DOHH2 (cell line): ENCODE data around the gene DCLK1.

Experiments used
- EZH2phosphoT487 ChIP-seq: fragments of 200-600 bp; sonication (generic); IDR thresholded peaks from 2 replicates; pipeline ENCODE4 v1.6.1; 2017; ENCODE audit warnings: borderline replicate concordance, mild to moderate bottlenecking, antibody characterized with exemption, low read length, moderate library complexity, mixed read lengths
- TF ChIP-seq, protein P1 (sequence below): fragments of 200-600 bp; sonication (generic); IDR thresholded peaks from one replicate; pipeline ENCODE4 v1.5.1; 2014; ENCODE audit warnings: antibody characterized with exemption, mild to moderate bottlenecking, low read depth, low read length; ENCODE audit not compliant: poor library complexity, severe bottlenecking

DNA sequence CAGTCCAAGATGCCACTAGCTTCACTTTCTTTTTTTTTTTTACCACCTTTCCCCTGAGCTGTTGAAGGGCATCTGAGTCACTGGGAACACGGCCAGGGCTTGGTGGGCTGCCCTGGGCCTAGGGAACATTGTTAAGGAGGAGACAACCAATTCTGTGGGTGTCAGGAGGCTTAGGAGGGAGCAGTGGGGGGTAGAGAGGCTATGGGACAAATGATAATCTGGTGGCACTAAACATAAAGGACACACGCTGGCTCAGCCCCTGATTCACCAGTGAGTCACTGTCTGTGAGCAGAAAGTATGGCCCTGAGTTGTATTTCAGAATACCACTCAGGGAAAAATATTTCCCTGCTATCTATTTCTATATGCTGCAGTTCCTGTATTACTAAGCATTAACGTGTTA is 207.8 kb downstream of the DCLK1 start:
- TF ChIP-seq, protein P1, sequence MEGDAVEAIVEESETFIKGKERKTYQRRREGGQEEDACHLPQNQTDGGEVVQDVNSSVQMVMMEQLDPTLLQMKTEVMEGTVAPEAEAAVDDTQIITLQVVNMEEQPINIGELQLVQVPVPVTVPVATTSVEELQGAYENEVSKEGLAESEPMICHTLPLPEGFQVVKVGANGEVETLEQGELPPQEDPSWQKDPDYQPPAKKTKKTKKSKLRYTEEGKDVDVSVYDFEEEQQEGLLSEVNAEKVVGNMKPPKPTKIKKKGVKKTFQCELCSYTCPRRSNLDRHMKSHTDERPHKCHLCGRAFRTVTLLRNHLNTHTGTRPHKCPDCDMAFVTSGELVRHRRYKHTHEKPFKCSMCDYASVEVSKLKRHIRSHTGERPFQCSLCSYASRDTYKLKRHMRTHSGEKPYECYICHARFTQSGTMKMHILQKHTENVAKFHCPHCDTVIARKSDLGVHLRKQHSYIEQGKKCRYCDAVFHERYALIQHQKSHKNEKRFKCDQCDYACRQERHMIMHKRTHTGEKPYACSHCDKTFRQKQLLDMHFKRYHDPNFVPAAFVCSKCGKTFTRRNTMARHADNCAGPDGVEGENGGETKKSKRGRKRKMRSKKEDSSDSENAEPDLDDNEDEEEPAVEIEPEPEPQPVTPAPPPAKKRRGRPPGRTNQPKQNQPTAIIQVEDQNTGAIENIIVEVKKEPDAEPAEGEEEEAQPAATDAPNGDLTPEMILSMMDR: no peak
- no peak for TF ChIP-seq EZH2phosphoT487
